Endothelial cell (in vitro differentiated cells): ENCODE results near the gene SLC5A10. TPM values are rescaled to one million over a fixed set of nuclear protein-coding genes. Genes with fewer than 3 reads are reported as not detected.

Experiments used
- DNase-seq: peaks from one replicate; pipeline ENCODE4 v3.0.0; 2021; ENCODE audit warnings: low spot score
- H3K27ac Mint-ChIP-seq: one replicate; pipeline ENCODE4 v1.8.0; 2021; ENCODE audit warnings: mixed read lengths, inconsistent platforms; ENCODE audit not compliant: unreplicated experiment
- H3K27me3 Mint-ChIP-seq: one replicate; pipeline ENCODE4 v1.8.0; 2021; ENCODE audit warnings: mild to moderate bottlenecking, moderate library complexity, mixed read lengths, inconsistent platforms; ENCODE audit not compliant: unreplicated experiment
- H3K36me3 Mint-ChIP-seq: one replicate; pipeline ENCODE4 v1.8.0; 2021; ENCODE audit warnings: mild to moderate bottlenecking, low read depth, mixed read lengths, inconsistent platforms; ENCODE audit not compliant: unreplicated experiment
- H3K4me1 Mint-ChIP-seq: one replicate; pipeline ENCODE4 v1.8.0; 2021; ENCODE audit warnings: mild to moderate bottlenecking, mixed read lengths, inconsistent platforms; ENCODE audit not compliant: unreplicated experiment
- H3K4me3 Mint-ChIP-seq: one replicate; pipeline ENCODE4 v1.8.0; 2021; ENCODE audit warnings: mild to moderate bottlenecking, mixed read lengths, inconsistent platforms; ENCODE audit not compliant: unreplicated experiment
- H3K9me3 Mint-ChIP-seq: one replicate; pipeline ENCODE4 v1.8.0; 2021; ENCODE audit warnings: mixed read lengths, inconsistent platforms; ENCODE audit not compliant: unreplicated experiment
- total RNA-seq: library from RNA; stranded (reverse); fragmentation: NEBNext Ultra II Directional; extraction: Animal tissue kit (Norgen Biotek cat#: 25700); gene quantifications from one replicate; pipeline ENCODE4 v1.2.1, GENCODE V29; 2021; ENCODE audit not compliant: unreplicated experiment
- TF ChIP-seq, protein P1 (sequence below): fragments of 200-600 bp; sonication (generic); IDR thresholded peaks from one replicate; pipeline ENCODE4 v1.5.0; 2021; ENCODE audit warnings: antibody characterized with exemption; ENCODE audit not compliant: unreplicated experiment

The SLC5A10 gene
- total RNA-seq, 1 donor from 2014 or later: 0.08 TPM

DNA sequence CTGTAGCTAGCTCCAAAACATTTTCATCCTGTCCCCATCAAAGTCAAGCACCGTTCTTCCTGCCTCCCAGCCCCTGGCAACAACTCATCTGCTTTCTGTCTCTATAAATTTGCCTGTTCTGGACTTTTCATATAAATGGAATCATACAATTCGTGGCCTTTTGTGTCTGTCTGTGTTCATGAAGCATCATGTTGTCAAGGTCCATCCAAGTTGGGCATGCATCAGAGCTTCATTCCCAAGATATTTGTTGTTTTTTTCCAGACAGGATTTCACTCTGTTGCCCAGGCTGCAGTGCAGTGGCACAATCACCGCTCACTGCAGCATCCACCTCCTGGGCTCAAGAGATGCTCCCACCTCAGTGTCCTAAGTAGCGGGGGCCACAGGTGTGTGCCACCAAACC lies 5.9 kb downstream of the SLC5A10 start:
- Mint-ChIP-seq H3K9me3 (no peaks in the 10 kb centered on the region), H3K27ac (no peak overlapping the region), H3K27me3 (peaks cover 2% of the 10 kb centered on the region), H3K4me1 (peaks cover 9% of the 10 kb centered on the region), H3K36me3 (peaks cover 3% of the 10 kb centered on the region), H3K4me3 (no peak overlapping the region)
- TF ChIP-seq, protein P1, sequence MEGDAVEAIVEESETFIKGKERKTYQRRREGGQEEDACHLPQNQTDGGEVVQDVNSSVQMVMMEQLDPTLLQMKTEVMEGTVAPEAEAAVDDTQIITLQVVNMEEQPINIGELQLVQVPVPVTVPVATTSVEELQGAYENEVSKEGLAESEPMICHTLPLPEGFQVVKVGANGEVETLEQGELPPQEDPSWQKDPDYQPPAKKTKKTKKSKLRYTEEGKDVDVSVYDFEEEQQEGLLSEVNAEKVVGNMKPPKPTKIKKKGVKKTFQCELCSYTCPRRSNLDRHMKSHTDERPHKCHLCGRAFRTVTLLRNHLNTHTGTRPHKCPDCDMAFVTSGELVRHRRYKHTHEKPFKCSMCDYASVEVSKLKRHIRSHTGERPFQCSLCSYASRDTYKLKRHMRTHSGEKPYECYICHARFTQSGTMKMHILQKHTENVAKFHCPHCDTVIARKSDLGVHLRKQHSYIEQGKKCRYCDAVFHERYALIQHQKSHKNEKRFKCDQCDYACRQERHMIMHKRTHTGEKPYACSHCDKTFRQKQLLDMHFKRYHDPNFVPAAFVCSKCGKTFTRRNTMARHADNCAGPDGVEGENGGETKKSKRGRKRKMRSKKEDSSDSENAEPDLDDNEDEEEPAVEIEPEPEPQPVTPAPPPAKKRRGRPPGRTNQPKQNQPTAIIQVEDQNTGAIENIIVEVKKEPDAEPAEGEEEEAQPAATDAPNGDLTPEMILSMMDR: no peak
- no peak for DNase-seq

DNA sequence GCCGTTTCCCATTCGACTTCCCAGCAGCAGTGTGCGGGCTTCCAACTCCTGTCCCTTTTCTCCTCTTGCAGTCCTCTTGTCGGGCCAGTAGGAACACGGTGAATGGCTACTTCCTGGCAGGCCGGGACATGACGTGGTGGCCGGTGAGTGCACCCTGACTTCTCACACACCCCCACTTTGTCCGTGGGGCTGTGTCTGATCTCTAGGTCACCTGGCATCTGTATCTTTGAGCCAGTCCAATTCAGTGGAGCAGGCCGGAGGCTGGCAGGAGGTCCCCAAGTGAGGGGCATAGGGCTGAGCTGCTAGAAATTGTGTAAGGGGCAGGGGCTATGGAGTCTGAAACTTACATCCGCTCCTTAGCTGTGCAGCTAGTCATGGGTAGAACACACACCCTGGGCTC lies 6.6 kb downstream of the SLC5A10 start:
- no peak overlapping the region for H3K27ac Mint-ChIP-seq
- peaks cover 9% of the 10 kb centered on the region for H3K4me1 Mint-ChIP-seq
- peaks cover 3% of the 10 kb centered on the region for H3K36me3 Mint-ChIP-seq
- TF ChIP-seq, protein P1: no peak
- H3K27me3 Mint-ChIP-seq: peaks cover 2% of the 10 kb centered on the region
- no peak for DNase-seq
- no peak overlapping the region for H3K4me3 Mint-ChIP-seq
- H3K9me3 Mint-ChIP-seq: no peaks in the 10 kb centered on the region

DNA sequence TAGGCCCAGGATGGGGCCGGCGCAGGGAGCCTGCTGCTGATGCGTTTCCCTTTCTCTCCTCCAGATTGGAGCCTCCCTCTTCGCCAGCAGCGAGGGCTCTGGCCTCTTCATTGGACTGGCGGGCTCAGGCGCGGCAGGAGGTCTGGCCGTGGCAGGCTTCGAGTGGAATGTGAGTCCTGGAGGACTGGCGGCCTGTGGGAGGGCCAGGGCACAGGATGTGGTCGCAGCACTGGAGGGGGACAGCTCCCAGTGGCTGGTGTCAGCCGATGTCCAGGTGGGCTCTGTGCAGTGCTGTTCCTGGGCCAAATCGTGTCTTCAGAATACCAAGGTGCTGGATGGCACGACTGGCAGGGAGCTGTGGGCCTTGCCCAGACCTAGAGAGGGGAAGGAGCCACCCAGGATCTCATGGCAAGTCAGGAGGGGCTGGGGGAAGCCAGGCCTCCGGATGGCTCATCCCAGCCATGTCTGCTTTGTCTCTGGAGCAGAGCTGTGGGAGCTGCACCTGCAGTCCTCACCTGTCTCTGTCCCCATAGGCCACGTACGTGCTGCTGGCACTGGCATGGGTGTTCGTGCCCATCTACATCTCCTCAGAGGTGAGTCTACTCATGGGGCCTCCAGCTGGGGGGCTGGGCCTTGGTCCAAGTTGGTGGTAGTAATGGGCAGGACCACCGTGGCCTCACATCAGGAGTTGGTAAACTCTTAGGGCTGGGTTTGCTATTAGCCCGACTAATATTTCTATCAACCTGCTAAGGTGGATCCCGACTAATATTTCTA lies 7.3 kb downstream of the SLC5A10 start:
- Mint-ChIP-seq H3K9me3 (no peaks in the 10 kb centered on the region), H3K27ac (no peak overlapping the region), H3K27me3 (peaks cover 2% of the 10 kb centered on the region), H3K4me1 (peaks cover 12% of the 10 kb centered on the region), H3K4me3 (no peak overlapping the region), H3K36me3 (peaks cover 3% of the 10 kb centered on the region)
- no peak for DNase-seq
- TF ChIP-seq, protein P1: no peak

DNA sequence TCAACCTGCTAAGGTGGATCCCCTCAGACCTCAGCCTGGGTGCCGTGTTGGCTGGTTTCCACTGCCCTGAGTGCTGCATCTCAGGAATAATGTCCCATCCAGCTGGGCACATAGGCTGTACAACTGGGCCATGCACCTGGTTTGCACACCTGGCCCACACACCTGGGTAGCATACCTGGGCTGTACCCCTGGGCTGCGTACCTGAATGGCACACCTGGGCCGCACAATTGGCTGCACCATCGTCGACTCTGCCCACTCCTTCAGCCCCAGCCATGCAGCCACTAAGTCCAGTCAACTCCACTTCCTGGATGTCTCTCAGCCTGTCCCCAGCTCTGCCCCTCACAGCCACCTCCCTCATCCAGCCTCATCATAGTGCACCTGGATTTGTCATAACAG lies 7.9 kb downstream of the SLC5A10 start:
- peaks cover 16% of the 10 kb centered on the region for H3K4me1 Mint-ChIP-seq
- peaks cover 6% of the 10 kb centered on the region for H3K27me3 Mint-ChIP-seq
- H3K27ac Mint-ChIP-seq: no peak overlapping the region
- H3K36me3 Mint-ChIP-seq: peaks cover 3% of the 10 kb centered on the region
- TF ChIP-seq, protein P1: no peak
- no peak for DNase-seq
- H3K4me3 Mint-ChIP-seq: no peak overlapping the region
- H3K9me3 Mint-ChIP-seq: no peaks in the 10 kb centered on the region

DNA sequence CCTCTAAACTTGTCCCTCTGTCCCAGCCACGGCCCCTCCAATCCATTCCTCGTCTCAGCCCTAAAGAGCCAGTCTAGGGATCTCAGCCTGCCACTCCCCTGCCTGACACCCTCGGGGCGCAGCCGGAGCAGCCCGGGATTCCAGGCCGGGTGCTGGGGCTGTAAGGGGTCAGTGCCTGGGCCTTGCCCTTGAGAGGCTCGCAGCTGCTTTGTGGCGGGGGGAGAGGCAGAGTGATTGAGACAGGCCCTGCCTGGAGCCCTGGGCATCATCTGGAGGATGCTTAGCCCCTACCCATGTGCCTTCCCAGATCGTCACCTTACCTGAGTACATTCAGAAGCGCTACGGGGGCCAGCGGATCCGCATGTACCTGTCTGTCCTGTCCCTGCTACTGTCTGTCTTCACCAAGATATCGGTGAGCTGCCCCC lies 8.3 kb downstream of the SLC5A10 start:
- Mint-ChIP-seq H3K4me3 (no peak overlapping the region), H3K27ac (no peak overlapping the region), H3K36me3 (peaks cover 3% of the 10 kb centered on the region), H3K4me1 (peaks cover 16% of the 10 kb centered on the region), H3K9me3 (no peaks in the 10 kb centered on the region), H3K27me3 (peaks cover 8% of the 10 kb centered on the region)
- TF ChIP-seq, protein P1: no peak
- DNase-seq: no peak
